H1 (cell line): ENCODE results near the gene GINS2. TPM values are rescaled to one million over a fixed set of nuclear protein-coding genes. Genes with fewer than 3 reads are reported as not detected.

Experiments used
- CREB1 ChIP-seq: IDR thresholded peaks from 2 replicates; pipeline ENCODE4 v1.6.1; 2012; ENCODE audit warnings: inconsistent platforms
- RAD21 ChIP-seq, 2 experiments: IDR thresholded peaks in 1 of 2; conservative IDR thresholded peaks in 1 of 2; 2 replicates each; pipeline ENCODE4 v1.6.1; 2011; ENCODE audit warnings: low read depth in 2 of 2, low read length in 2 of 2, improper control_type of control experiment in 1 of 2, inconsistent platforms in 1 of 2, mild to moderate bottlenecking in 1 of 2, moderate library complexity in 1 of 2
- RBBP5 ChIP-seq: IDR thresholded peaks from 2 replicates; pipeline ENCODE4 v1.7.1; 2012; ENCODE audit warnings: low read depth, mild to moderate bottlenecking, inconsistent platforms, low read length, moderate library complexity, borderline replicate concordance
- TAF1 ChIP-seq: IDR thresholded peaks from 2 replicates; pipeline ENCODE4 v1.6.1; 2011; ENCODE audit warnings: mild to moderate bottlenecking, low read depth, low read length
- polyA plus RNA-seq, 7 experiments: library from polyadenylated mRNA; depleted of rRNA in 3 of 7; stranded (reverse) in 5 of 7; unstranded in 2 of 7; fragments of >200 nt in 5 of 7; fragments of 200-250 nt in 2 of 7; gene quantifications; 1 replicate in 5 of 7; 2 replicates in 1 of 7; 4 replicates in 1 of 7; pipeline versions ENCODE4 v1.2.1 to v1.2.3, GENCODE V29; 2011 to 2013; ENCODE audit warnings: missing spikeins in 2 of 7, mixed read lengths in 2 of 7
- total RNA-seq: library from RNA; stranded (reverse); fragmentation: NEBNext Ultra II Directional; extraction: Animal tissue kit (Norgen Biotek cat#: 25700); gene quantifications from 2 replicates; pipeline ENCODE4 v1.2.1, GENCODE V29; 2021
- TF ChIP-seq, protein P1 (sequence below): fragments of 300-600 bp; sonication (generic); IDR thresholded peaks from 2 replicates; pipeline ENCODE4 v1.7.1; 2012; ENCODE audit warnings: low read length, moderate library complexity, mild to moderate bottlenecking, inconsistent platforms; ENCODE audit not compliant: insufficient replicate concordance

Gene GINS2
- total and polyA plus RNA-seq, 2 of the 8 experiments (the other 6 are each of a cell fraction or from before 2014, with no cell fraction given) = 29.4 to 59.1 TPM

DNA sequence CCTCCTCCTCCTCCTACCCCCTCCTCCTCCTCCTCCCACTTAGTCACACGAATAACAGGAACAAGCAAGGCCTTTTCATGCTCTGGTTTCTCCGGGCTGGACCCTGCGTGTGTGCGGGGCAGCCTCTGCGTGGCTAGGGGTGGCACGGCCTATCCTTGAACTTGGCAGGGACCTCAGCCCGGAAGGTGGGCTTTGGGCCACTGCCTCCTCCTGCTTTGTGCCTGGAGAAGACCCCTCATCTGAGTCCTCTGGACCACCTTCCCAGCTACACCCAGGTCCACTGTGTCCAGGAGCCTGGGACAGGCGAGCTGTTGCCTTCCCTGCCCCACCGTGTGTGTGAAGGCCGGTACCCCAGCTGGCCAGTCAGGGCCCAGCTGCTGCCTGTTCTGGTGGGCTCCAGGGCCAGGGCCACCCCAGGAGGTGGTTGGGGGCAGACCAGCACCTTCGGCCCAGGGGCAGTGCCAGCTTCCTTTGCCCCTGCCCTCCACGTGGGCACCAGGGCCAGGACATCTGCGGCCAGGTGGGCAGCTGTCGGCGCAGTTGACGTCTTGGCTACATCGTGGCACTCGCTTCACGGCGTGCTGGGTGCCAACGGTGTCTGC lies 35.4 kb downstream of the GINS2 start (continued):
- TF ChIP-seq, protein P1, sequence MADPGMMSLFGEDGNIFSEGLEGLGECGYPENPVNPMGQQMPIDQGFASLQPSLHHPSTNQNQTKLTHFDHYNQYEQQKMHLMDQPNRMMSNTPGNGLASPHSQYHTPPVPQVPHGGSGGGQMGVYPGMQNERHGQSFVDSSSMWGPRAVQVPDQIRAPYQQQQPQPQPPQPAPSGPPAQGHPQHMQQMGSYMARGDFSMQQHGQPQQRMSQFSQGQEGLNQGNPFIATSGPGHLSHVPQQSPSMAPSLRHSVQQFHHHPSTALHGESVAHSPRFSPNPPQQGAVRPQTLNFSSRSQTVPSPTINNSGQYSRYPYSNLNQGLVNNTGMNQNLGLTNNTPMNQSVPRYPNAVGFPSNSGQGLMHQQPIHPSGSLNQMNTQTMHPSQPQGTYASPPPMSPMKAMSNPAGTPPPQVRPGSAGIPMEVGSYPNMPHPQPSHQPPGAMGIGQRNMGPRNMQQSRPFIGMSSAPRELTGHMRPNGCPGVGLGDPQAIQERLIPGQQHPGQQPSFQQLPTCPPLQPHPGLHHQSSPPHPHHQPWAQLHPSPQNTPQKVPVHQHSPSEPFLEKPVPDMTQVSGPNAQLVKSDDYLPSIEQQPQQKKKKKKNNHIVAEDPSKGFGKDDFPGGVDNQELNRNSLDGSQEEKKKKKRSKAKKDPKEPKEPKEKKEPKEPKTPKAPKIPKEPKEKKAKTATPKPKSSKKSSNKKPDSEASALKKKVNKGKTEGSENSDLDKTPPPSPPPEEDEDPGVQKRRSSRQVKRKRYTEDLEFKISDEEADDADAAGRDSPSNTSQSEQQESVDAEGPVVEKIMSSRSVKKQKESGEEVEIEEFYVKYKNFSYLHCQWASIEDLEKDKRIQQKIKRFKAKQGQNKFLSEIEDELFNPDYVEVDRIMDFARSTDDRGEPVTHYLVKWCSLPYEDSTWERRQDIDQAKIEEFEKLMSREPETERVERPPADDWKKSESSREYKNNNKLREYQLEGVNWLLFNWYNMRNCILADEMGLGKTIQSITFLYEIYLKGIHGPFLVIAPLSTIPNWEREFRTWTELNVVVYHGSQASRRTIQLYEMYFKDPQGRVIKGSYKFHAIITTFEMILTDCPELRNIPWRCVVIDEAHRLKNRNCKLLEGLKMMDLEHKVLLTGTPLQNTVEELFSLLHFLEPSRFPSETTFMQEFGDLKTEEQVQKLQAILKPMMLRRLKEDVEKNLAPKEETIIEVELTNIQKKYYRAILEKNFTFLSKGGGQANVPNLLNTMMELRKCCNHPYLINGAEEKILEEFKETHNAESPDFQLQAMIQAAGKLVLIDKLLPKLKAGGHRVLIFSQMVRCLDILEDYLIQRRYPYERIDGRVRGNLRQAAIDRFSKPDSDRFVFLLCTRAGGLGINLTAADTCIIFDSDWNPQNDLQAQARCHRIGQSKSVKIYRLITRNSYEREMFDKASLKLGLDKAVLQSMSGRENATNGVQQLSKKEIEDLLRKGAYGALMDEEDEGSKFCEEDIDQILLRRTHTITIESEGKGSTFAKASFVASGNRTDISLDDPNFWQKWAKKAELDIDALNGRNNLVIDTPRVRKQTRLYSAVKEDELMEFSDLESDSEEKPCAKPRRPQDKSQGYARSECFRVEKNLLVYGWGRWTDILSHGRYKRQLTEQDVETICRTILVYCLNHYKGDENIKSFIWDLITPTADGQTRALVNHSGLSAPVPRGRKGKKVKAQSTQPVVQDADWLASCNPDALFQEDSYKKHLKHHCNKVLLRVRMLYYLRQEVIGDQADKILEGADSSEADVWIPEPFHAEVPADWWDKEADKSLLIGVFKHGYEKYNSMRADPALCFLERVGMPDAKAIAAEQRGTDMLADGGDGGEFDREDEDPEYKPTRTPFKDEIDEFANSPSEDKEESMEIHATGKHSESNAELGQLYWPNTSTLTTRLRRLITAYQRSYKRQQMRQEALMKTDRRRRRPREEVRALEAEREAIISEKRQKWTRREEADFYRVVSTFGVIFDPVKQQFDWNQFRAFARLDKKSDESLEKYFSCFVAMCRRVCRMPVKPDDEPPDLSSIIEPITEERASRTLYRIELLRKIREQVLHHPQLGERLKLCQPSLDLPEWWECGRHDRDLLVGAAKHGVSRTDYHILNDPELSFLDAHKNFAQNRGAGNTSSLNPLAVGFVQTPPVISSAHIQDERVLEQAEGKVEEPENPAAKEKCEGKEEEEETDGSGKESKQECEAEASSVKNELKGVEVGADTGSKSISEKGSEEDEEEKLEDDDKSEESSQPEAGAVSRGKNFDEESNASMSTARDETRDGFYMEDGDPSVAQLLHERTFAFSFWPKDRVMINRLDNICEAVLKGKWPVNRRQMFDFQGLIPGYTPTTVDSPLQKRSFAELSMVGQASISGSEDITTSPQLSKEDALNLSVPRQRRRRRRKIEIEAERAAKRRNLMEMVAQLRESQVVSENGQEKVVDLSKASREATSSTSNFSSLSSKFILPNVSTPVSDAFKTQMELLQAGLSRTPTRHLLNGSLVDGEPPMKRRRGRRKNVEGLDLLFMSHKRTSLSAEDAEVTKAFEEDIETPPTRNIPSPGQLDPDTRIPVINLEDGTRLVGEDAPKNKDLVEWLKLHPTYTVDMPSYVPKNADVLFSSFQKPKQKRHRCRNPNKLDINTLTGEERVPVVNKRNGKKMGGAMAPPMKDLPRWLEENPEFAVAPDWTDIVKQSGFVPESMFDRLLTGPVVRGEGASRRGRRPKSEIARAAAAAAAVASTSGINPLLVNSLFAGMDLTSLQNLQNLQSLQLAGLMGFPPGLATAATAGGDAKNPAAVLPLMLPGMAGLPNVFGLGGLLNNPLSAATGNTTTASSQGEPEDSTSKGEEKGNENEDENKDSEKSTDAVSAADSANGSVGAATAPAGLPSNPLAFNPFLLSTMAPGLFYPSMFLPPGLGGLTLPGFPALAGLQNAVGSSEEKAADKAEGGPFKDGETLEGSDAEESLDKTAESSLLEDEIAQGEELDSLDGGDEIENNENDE = no peak
- no peak for TF ChIP-seq RAD21 (IDR thresholded peaks at IDR 0.05 in 1 of 2, conservative IDR thresholded peaks at IDR 0.05 in 1 of 2; ENCODE audit: low read depth in 2 of 2, low read length in 2 of 2)
- no peak for TF ChIP-seq RBBP5
- no peak for TF ChIP-seq TAF1
- no peak for TF ChIP-seq CREB1
